Central memory CD8-positive, alpha-beta T cell (primary cell): ENCODE measurements around the gene WNT3.
"Not testable (repeated sequence)": the region's sequence is repeated elsewhere in the genome, so short reads cannot be mapped to it uniquely, and the experiment has no call there.

ENCODE experiments used
- ATAC-seq: fragments of 150-1000 bp; cut with Tn5 transposase; replicated peaks from 2 replicates; pipeline ENCODE4 v1.10.0; 2022; ENCODE audit warnings: mild to moderate bottlenecking, moderate FRiP score, moderate number of reproducible peaks; ENCODE audit not compliant: poor library complexity, severe bottlenecking; ENCODE audit errors: extremely low read depth
- DNase-seq, 2 donors: peaks; one replicate each; pipeline ENCODE4 v3.0.0; 2021; ENCODE audit warnings: low spot score in 2 of 2
- H3K27ac Mint-ChIP-seq: one replicate; pipeline ENCODE4 v1.8.0; 2022; ENCODE audit warnings: low read depth, mild to moderate bottlenecking, moderate library complexity, mixed read lengths
- H3K27me3 Mint-ChIP-seq: one replicate; pipeline ENCODE4 v1.8.0; 2022; ENCODE audit warnings: mixed read lengths
- H3K36me3 Mint-ChIP-seq: one replicate; pipeline ENCODE4 v1.8.0; 2022; ENCODE audit warnings: mild to moderate bottlenecking, moderate library complexity, mixed read lengths; ENCODE audit not compliant: insufficient read depth
- H3K4me1 Mint-ChIP-seq: one replicate; pipeline ENCODE4 v1.8.0; 2022; ENCODE audit warnings: mixed read lengths
- H3K4me3 Mint-ChIP-seq: one replicate; pipeline ENCODE4 v1.8.0; 2022; ENCODE audit warnings: mild to moderate bottlenecking, moderate library complexity, mixed read lengths
- H3K9me3 Mint-ChIP-seq: one replicate; pipeline ENCODE4 v1.8.0; 2022; ENCODE audit warnings: mixed read lengths

The WNT3 gene

GRCh38 chr17:46850688-46851028, 32.2 kb upstream of the WNT3 start:
- DNase-seq (no peak), ATAC-seq (no peak)
- Mint-ChIP-seq H3K27me3 (peaks cover 97% of the 10 kb centered on the region), H3K27ac (no peak overlapping the region), H3K36me3 (no peaks in the 10 kb centered on the region), H3K4me3 (no peak overlapping the region), H3K9me3 (no peaks in the 10 kb centered on the region), H3K4me1 (no peaks in the 10 kb centered on the region)

- Mint-ChIP-seq H3K27me3 (peaks cover 96% of the 10 kb centered on the region), H3K9me3 (peaks cover 2% of the 10 kb centered on the region), H3K27ac (no peak overlapping the region), H3K4me3 (no peak overlapping the region), H3K4me1 (no peaks in the 10 kb centered on the region), H3K36me3 (no peaks in the 10 kb centered on the region)
- DNase-seq (no peak), ATAC-seq (no peak)
Measured at GRCh38 chr17:46848534-46848933, 30.0 kb upstream of the WNT3 start.

GRCh38 chr17:46847204-46848191, 29.0 kb upstream of the WNT3 start:
- DNase-seq (no peak), ATAC-seq (no peak)
- Mint-ChIP-seq H3K9me3 (peaks cover 12% of the 10 kb centered on the region), H3K4me3 (no peak overlapping the region), H3K27me3 (peaks cover 96% of the 10 kb centered on the region), H3K36me3 (no peaks in the 10 kb centered on the region), H3K4me1 (no peaks in the 10 kb centered on the region), H3K27ac (no peak overlapping the region)

- H3K36me3 Mint-ChIP-seq = no peaks in the 10 kb centered on the region
- ATAC-seq (no peak), DNase-seq (no peak)
- H3K27me3 Mint-ChIP-seq = peaks cover 84% of the 10 kb centered on the region
- H3K4me1 Mint-ChIP-seq = peaks cover 4% of the 10 kb centered on the region
- no peak overlapping the region for H3K27ac Mint-ChIP-seq
- peaks cover 17% of the 10 kb centered on the region for H3K9me3 Mint-ChIP-seq
- no peak overlapping the region for H3K4me3 Mint-ChIP-seq
Measured at GRCh38 chr17:46842835-46843234, 24.3 kb upstream of the WNT3 start.

DNA sequence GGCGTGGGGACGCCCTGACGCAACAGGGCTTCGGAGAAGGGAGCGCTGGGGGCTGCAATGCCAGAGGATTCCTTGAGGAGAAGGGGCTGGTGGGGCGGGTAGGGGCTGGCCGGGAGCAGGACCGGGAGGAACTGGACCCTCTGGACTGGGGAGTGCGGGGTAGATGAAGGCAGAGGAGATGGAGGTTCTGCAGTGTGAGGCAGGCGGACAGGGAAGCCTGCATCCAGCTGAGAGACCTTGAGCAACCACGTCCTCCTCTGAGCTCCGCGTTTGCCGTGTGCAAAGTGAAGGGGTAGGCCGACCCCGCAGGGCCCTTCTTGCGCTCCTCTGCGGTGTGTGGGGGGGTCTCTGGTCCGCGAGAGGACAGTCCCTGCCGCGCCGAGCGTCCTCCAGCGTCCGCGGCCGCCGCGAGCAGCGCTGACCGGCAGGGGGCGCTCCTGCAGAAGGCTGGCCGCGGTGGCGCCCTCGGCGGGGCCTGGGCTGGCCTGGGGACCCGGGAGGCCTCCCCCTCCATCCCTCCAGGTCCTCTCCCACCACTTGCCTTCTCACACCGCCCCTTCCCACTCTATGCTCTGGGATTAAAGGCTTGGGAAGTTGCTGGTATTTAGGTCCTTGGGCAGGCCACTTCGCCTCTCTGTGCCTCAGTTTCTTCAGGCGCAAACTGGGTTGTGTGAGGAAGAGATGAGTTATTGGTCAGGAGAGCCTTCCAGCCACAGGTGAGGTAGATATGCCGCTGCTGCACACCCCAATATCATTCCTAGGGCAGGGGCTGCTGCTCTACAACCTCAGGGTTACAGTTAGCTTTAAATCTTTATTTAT, 23.3 kb upstream of the WNT3 start:
- Mint-ChIP-seq H3K4me3 (no peak overlapping the region), H3K27me3 (peaks cover 78% of the 10 kb centered on the region), H3K4me1 (peaks cover 4% of the 10 kb centered on the region), H3K27ac (no peak overlapping the region), H3K36me3 (peaks cover 1% of the 10 kb centered on the region), H3K9me3 (peaks cover 17% of the 10 kb centered on the region)
- ATAC-seq = no peak
- DNase-seq = no peak

DNA sequence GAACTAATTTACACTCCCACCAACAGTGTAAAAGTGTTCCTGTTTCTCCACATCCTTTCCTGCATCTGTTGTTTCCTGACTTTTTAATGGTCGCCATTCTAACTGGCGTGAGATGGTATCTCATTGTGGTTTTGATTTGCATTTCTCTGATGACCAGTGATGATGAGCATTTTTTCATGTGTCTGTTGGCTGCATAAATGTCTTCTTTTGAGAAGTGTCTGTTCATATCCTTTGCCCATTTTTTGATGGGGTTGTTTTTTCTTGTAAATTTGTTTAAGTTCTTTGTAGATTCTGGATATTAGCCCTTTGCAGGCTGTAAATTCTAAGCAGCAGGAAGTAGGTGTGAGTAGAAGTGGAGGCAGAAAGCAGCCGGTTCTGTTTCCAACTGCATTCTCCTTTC, 22.1 kb upstream of the WNT3 start:
- not testable (repeated sequence) for ATAC-seq, H3K36me3 Mint-ChIP-seq, DNase-seq, H3K27ac Mint-ChIP-seq, H3K4me3 Mint-ChIP-seq
- H3K9me3 Mint-ChIP-seq = peaks cover 17% of the 10 kb centered on the region
- H3K27me3 Mint-ChIP-seq = peaks cover 67% of the 10 kb centered on the region
- H3K4me1 Mint-ChIP-seq = peaks cover 14% of the 10 kb centered on the region

- no peak overlapping the region for H3K4me3 Mint-ChIP-seq
- H3K27me3 Mint-ChIP-seq = peaks cover 54% of the 10 kb centered on the region
- DNase-seq (no peak), ATAC-seq (no peak)
- H3K27ac Mint-ChIP-seq = no peak overlapping the region
- peaks cover 6% of the 10 kb centered on the region for H3K36me3 Mint-ChIP-seq
- H3K9me3 Mint-ChIP-seq = peaks cover 17% of the 10 kb centered on the region
- H3K4me1 Mint-ChIP-seq = peaks cover 14% of the 10 kb centered on the region
Measured at GRCh38 chr17:46839211-46839610, 20.7 kb upstream of the WNT3 start.

GRCh38 chr17:46837521-46837920, 19.0 kb upstream of the WNT3 start:
- no peak for ATAC-seq
- H3K27ac Mint-ChIP-seq = no peak overlapping the region
- DNase-seq = no peak
- H3K27me3 Mint-ChIP-seq = peaks cover 37% of the 10 kb centered on the region
- H3K4me1 Mint-ChIP-seq = peaks cover 14% of the 10 kb centered on the region
- H3K4me3 Mint-ChIP-seq = no peak overlapping the region
- H3K9me3 Mint-ChIP-seq = peaks cover 5% of the 10 kb centered on the region
- peaks cover 6% of the 10 kb centered on the region for H3K36me3 Mint-ChIP-seq

- H3K4me3 Mint-ChIP-seq = no peak overlapping the region
- no peak for DNase-seq
- peaks cover 14% of the 10 kb centered on the region for H3K4me1 Mint-ChIP-seq
- H3K27ac Mint-ChIP-seq = no peak overlapping the region
- ATAC-seq = no peak
- H3K9me3 Mint-ChIP-seq = peaks cover 5% of the 10 kb centered on the region
- peaks cover 36% of the 10 kb centered on the region for H3K27me3 Mint-ChIP-seq
- peaks cover 6% of the 10 kb centered on the region for H3K36me3 Mint-ChIP-seq
Measured at GRCh38 chr17:46836500-46836899, 18.0 kb upstream of the WNT3 start.

DNA sequence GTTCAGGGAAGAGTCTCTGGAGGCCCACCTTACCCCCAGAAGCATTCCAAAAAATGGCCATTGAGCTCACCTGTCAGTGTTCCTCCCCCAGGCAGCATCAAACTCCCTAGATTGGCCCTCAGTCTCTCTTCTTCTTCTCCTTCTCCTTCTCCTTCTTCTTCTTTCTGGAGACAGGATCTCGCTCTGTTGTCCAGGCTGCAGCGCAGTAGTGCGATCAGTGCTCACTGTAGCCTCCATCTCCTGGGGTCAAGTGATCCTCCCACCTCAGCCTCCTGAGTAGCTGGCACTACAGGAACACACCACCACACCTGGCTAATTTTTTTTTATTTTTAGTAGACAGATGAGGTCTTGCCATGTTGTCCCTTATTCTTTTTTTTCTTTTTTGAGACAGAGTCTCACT, 16.4 kb upstream of the WNT3 start:
- no peak for ATAC-seq
- no peak overlapping the region for H3K4me3 Mint-ChIP-seq
- no peak for DNase-seq

DNA sequence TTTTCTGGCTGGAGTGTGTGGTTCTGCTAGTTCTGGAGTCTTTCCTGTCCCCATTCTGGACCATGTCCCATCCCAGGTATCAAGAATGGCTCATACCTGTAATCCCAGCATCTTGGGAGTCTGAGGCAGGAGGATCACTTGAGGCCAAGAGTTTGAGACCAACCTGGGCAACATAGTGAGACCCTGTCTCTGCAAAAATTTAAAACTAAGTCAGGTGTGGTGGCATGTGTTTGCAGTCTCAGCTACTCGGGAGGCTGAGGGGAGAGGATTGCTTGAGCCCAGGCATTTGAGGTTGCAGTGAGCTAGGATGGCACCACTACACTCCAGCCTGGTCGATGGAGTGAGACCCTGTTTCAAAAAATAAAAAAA, 15.3 kb upstream of the WNT3 start:
- Mint-ChIP-seq H3K9me3 (no peaks in the 10 kb centered on the region), H3K27me3 (peaks cover 33% of the 10 kb centered on the region), H3K27ac (no peak overlapping the region), H3K4me3 (no peak overlapping the region), H3K4me1 (peaks cover 10% of the 10 kb centered on the region), H3K36me3 (peaks cover 6% of the 10 kb centered on the region)
- DNase-seq (no peak), ATAC-seq (no peak)

More for the DNA sequence above, 16.4 kb upstream of the WNT3 start:
- Mint-ChIP-seq H3K36me3 (peaks cover 6% of the 10 kb centered on the region), H3K4me1 (peaks cover 10% of the 10 kb centered on the region), H3K27me3 (peaks cover 35% of the 10 kb centered on the region), H3K27ac (no peak overlapping the region), H3K9me3 (peaks cover 2% of the 10 kb centered on the region)

DNA sequence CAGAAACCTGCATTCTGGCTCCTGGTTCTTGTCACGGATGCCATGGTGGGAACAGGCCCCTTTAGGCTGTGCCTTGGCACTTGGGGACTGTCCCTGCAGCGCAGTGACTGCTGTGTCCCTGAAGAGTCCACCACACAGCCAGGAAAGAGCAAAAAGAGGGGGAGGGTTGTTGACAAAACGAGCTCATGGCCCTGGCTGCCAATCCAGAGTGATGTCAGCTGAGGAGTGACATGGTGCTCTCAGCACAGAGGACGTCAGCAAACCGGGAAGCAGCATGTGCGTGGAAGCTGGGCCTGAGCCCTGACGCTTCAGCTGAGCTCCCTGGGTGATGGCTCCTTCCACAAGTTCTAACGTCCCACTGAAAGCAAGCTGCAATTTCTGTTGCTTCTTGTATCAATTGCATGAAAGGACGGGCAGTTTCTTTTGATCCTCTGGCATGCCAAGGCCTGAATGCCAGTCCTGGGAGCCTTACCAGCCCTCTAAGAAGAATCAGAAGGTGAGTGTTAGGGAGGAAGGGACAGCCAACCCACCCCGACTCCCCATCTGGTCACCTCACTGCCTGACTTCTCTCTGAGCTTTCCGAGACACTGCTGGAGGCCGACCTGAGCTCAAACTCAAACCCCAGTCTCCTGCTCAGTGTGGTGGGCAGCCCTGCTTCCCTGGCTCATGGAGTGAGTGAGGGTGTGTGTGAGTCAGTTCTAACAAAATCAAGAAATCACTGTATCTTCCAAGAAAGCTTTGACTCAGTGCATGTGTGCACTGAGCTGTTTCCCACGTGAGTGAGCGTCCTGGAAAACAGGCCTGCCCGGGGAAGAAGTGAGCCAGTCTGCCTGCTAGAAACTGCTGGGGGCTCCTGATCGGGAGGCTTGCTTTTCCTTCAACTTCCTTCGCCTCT, 14.7 kb upstream of the WNT3 start:
- no peaks in the 10 kb centered on the region for H3K9me3 Mint-ChIP-seq

More for the DNA sequence above, 14.7 kb upstream of the WNT3 start:
- H3K27me3 Mint-ChIP-seq = peaks cover 37% of the 10 kb centered on the region
- ATAC-seq (no peak), DNase-seq (no peak)
- peaks cover 6% of the 10 kb centered on the region for H3K36me3 Mint-ChIP-seq
- H3K4me1 Mint-ChIP-seq = peaks cover 10% of the 10 kb centered on the region
- no peak overlapping the region for H3K27ac Mint-ChIP-seq
- no peak overlapping the region for H3K4me3 Mint-ChIP-seq
